Brain pericyte (primary cell): ENCODE measurements around the gene ADCY2.

ENCODE experiments used
- DNase-seq: peaks from one replicate; pipeline ENCODE4 v3.0.0-alpha.2; 2012; ENCODE audit warnings: low read depth, low spot score

The ADCY2 gene

GRCh38 chr5:7503564-7503963 is 107.6 kb downstream of the ADCY2 start:
- DNase-seq = no peak

GRCh38 chr5:7515284-7515914 is 119.5 kb downstream of the ADCY2 start:
- DNase-seq = no peak

- no peak for DNase-seq
Observed at GRCh38 chr5:7516253-7516652, 120.3 kb downstream of the ADCY2 start.

GRCh38 chr5:7517006-7517405 is 121.1 kb downstream of the ADCY2 start:
- DNase-seq = no peak

DNA sequence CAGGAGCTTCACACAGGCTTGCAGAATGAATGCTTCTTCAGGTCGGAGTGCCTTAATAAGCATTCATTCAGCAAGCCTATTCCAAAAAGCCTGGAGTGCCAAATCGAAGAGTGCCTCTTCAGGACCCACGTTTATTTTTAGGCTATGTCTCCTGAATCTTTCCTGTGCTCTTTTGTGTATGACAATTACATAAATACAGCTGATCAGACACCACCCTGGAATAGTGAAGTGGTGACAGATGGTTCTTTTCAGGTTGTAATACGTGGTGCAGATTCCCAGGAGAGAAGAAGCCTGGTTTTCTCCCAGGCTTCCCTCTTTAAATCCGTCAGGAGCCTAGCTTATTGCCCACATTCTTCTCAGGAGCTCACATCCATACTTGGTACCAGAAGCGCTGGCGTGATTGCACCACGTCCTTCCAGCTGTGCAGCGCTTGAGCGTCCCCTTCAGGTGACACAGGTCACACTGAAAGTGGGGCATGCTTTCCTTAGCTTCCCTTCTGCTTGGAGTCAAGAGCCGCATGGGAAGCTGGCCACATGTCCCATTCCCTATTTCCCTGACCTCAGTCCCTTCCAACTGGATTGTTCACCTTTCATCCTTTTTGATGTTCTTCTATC is 123.1 kb downstream of the ADCY2 start:
- DNase-seq = no peak

DNA sequence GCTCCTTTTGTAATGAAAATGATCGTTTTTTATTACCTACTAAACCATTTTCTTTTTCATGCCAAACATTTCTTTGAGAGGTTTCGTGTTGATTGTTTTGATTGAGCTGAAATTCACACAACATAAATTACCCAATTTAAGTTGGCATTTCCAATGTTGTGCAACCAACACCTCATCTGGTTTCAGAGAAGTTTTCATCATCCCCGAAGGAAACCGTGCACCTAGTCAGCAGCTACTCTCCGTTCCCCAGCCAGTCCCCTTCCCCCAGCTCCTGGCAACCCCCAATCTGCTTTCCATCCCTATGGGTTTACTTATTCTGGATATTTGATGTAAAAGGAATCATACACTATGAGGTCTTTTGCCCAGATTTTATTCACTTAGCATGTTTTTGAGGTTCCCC is 123.6 kb downstream of the ADCY2 start:
- DNase-seq = no peak

DNA sequence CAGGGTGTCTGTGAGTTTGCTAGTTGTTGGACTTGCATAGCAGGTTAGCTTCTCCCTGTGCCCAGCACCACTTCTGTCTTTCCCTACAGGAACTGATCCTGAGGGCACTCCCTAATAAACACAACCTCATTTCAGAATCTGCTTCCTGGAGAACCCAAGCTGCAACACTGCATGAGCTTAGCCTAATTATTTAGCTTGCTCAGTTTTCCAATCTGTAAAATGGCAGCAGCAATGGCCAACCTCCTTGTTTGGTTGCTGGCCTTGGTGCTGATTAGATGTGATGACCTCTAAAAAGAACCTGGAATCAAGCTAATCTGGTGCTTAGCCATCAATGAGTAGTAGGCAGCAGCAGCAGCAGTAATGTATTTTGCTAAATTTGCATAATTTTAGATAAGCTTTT is 133.9 kb downstream of the ADCY2 start:
- no peak for DNase-seq

- no peak for DNase-seq
Observed at GRCh38 chr5:7533941-7534340, 138.0 kb downstream of the ADCY2 start.

DNA sequence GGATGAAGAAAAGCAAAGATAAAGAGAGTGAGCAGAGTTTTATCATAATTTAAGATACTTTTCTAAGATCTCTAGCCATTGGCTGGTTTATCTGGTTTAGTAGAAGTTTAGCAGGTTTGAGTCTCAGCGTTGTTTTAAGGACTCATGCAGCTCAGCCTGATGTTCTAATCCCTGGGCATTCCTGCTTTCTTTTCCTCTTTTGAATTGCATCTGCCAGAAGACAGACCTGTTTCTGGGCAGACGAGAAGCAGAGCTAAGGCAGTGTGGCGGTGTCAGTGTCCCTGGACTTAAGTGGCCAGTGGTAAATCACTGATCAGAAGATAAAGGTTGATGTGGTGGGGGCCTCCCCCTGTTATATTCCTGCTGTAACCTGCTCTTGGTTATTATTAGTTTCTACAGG is 138.6 kb downstream of the ADCY2 start:
- no peak for DNase-seq

DNA sequence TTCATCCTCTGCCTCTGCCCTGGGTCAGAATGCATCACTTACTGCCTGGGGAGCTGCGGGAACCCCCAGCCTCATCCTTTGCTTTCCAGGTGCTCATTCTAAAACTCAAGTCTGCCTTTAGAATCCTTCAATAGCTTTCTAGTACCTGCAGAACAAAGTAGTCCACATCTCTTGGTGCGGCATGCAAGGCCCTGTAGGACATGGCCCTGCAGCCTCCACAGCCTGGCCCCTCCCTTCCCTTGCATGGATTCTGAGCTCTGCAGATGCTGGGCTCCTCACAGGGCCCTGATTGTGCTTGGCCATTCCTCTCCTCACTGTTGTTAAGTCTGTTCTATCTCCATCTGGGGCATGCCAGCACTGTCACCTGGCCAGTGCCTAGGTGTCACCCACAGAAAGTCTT is 141.6 kb downstream of the ADCY2 start:
- DNase-seq = no peak

DNA sequence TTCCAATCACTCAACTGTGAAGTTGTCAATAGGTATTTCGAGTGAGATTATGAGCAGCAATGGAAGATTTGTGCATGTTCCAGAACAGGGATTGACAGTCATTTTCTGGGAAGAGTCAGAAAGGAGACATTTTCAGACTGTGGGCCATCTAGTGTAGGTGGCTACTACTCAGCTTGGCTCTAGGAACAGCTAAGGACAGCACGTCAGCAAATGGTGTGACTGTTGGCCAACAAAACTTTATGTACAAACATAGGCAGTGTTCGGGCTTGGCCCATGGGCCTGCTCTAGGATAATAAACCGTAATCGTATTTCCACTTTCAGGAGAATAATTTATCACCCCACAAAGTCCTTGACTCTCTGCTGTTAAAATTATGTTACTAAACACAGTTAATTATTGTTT is 143.6 kb downstream of the ADCY2 start:
- DNase-seq = no peak

- DNase-seq = no peak
Observed at GRCh38 chr5:7540736-7541485, 145.0 kb downstream of the ADCY2 start.

- DNase-seq = no peak
Observed at GRCh38 chr5:7541898-7542297, 146.0 kb downstream of the ADCY2 start.

- DNase-seq = no peak
Observed at GRCh38 chr5:7546555-7546954, 150.6 kb downstream of the ADCY2 start.

- no peak for DNase-seq
Observed at GRCh38 chr5:7548596-7548995, 152.7 kb downstream of the ADCY2 start.

DNA sequence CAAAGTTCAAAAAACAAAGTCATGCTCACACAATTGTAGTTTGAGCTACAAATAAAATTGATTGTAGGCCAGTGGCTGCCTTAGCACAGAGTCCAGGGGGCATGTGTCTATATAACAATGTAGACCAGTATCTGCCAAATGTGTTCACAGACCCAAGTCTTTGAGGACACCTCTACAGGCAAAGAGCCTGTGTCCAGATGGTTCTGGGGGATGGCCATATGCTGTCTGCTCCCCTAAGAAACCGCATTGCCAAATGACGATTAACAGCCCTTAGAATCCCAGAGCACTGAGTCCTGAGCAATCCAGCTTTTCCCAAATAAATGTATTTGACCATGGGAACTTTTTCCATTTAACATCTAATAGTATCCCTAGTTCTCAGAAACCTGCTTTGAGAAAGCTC is 169.6 kb downstream of the ADCY2 start:
- no peak for DNase-seq

DNA sequence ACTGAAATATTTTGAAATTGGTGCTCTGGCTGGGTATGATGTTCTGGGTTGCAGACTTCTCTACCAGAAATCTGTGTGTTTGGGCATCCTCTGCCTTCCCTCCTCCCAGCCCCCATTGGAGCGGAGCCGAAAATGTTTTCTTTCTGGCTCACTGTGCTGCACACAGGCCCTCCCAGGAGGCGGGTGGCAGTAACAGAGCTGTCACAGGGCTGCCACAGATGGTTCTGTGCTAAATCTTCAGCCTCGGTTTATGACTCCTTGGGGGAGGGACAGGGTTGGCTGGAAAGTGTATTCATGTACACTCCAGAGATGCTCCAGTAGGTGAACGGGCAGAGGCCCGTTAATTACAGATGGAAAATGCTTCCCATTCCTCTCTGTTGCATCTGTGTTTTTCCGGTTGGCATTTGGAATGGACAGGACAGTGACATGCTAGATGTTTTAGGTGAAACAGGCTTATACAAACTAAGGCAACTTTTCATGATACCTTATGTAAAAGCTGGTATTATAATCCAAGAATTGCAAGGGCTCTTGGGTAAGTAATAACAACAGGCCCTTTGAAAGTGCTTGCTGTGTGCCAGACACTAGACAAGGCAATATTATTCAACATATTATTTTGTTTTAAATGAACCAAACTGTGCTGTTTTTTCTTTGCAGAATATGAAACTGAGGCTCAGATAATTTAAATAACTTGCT is 180.2 kb downstream of the ADCY2 start:
- no peak for DNase-seq

GRCh38 chr5:7577381-7577780 is 181.4 kb downstream of the ADCY2 start:
- no peak for DNase-seq

DNA sequence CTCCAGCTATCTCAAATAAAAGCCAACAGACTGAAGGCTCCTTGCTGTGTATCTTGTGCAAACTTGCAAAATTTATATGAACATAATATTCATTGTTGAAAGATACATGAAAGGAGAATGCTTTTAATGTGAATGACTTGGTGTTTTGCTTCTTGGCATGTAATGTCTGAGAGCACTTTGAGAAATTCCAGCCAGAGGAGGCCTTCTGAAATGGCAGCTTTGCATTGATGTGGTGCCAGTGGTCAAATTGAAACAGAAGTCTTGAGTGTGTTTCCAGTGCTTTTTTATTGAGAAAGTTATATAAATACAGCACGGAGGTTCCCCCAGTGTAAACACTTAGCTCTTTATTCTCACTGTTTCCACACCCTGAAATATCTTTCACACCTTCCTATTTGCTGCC is 182.1 kb downstream of the ADCY2 start:
- DNase-seq = no peak

DNA sequence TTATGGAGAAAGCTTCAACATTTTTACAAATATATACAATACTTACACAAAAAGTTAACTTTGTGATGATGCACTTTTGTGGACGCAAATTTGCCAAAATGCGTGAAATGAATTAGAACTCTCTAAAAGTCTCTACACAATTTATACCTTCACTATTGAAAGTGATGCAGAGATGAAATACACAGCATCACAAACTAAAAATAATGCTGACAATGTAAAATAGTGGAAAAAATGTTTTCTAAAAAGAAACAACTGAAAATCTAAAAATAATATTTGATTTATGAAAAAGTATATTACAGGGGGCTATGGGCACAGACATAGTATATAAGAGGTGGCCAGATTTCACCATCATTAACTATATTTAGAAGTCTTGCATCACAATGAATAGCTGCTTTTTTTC is 188.8 kb downstream of the ADCY2 start:
- DNase-seq = no peak

- no peak for DNase-seq
Observed at GRCh38 chr5:7585807-7586206, 189.9 kb downstream of the ADCY2 start.

DNA sequence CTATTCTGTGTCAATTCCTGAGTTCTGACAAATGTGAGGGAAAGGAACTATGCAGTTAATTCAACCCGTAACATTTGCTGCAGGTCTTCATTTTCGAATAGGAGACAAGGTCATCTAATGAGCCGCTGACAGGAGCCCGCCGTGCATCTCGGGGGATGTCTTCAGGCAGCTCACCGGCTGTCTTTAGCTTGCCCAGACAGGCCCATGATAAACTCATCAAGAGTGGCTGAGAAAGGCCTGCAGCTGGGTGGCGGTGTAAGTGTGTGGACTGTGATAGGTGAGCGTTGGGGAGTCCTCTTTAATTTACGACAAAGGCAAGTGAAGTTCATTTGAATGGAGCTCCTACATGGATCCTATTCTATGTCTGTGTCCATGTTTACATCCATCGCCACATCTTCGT is 190.5 kb downstream of the ADCY2 start:
- no peak for DNase-seq

GRCh38 chr5:7589800-7590199 is 193.9 kb downstream of the ADCY2 start:
- DNase-seq = no peak
